T-helper 1 cell treated with Interleukin-12 subunit alpha and Interleukin-12 subunit beta and Interleukin-4 antibody, amounts not matched to agents 30 ng/mL and 1 ng/mL, for 36 hours (primary cell): Measurements from ENCODE around the gene PPIL6. TPM values are rescaled to one million over a fixed set of nuclear protein-coding genes. Genes with fewer than 3 reads are reported as not detected.
"Not testable (repeated sequence)": the region's sequence is repeated elsewhere in the genome, so short reads cannot be mapped to it uniquely, and the experiment has no call there.

Source experiments
- intact Hi-C: fragments of 100-400 bp; cut with micrococcal nuclease; formaldehyde crosslinking; loops from one replicate; pipeline ENCODE4 v1.15.1; 2024
- total RNA-seq: library from RNA; stranded (reverse); gene quantifications from 2 replicates; pipeline ENCODE4 v1.2.3, GENCODE V29; 2022

The PPIL6 gene
- total RNA-seq, 1 donor from 2014 or later: 0.29 TPM

- intact Hi-C loops: no loop called here
Measured at GRCh38 chr6:109467696-109468095, 27.3 kb upstream of the PPIL6 start.

GRCh38 chr6:109466212-109466923 lies 25.9 kb upstream of the PPIL6 start:
- intact Hi-C loops: no loop called here

- intact Hi-C loops: no loop called here
Measured at GRCh38 chr6:109465772-109466171, 25.3 kb upstream of the PPIL6 start.

- intact Hi-C loops: no loop called here
Measured at GRCh38 chr6:109461733-109462526, 21.5 kb upstream of the PPIL6 start.

- intact Hi-C loops: not testable (repeated sequence)
Measured at GRCh38 chr6:109461205-109461604, 20.8 kb upstream of the PPIL6 start.

- intact Hi-C loops: no loop called here
Measured at GRCh38 chr6:109460161-109460829, 19.9 kb upstream of the PPIL6 start.

- intact Hi-C loops: loop anchor here (1.0 to 10.0 kb wide), 4 partner anchors 272 to 1504 kb away; partner anchors contain the start of genes AMD1, CEP57L1 and SEC63
Measured at GRCh38 chr6:109458774-109459531, 18.5 kb upstream of the PPIL6 start.

GRCh38 chr6:109457562-109457996 lies 17.2 kb upstream of the PPIL6 start:
- intact Hi-C loops: loop anchor here (5.0 to 10.0 kb wide), 3 partner anchors 270 to 1503 kb away; partner anchors contain the start of genes AMD1 and SEC63

DNA sequence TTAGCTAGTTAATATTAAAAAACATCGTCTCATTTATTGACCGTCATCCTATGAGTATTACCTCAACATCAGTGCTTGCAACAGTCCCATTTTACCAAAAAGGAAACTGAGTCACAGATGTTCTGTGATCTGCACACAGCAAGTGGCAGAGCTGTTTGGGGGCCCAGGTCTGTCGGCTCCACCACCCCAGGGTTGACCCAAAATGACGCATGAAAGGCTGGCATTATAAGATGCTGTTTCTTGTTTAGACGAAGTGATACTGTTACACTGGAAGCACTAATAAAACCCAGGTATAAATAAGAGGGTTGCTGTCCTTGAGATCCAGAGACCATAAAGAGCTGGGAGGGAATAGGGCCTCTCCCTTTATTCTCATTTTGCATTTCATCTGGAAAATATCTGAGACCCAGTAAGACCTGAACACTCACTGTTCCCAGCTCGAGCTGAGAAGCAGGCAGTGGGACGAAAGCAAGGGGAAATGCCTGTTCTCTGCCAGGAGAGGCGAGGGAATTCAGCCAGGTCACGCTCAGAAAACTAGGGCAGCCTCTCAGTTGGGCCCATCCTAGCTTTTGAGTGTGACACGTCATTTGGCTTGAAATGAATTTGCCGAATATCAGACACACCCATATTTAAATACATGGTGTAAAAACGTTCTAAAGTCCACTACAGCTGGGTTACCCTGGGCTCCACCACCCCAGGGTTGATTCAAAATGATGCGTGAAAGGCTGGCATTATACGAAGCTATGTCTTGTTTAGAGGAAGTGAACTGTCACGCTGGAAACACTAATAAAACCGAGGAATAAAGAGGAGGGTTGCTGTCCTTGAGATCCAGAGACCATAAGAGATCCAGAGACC lies 16.5 kb upstream of the PPIL6 start:
- intact Hi-C loops: loop anchor here (5.0 to 10.0 kb wide), 3 partner anchors 270 to 1502 kb away; partner anchors contain the start of genes AMD1 and SEC63

GRCh38 chr6:109456111-109456583 lies 15.7 kb upstream of the PPIL6 start:
- intact Hi-C loops: loop anchor here (5.0 to 10.0 kb wide), 3 partner anchors 269 to 1501 kb away; partner anchors contain the start of genes AMD1 and SEC63

DNA sequence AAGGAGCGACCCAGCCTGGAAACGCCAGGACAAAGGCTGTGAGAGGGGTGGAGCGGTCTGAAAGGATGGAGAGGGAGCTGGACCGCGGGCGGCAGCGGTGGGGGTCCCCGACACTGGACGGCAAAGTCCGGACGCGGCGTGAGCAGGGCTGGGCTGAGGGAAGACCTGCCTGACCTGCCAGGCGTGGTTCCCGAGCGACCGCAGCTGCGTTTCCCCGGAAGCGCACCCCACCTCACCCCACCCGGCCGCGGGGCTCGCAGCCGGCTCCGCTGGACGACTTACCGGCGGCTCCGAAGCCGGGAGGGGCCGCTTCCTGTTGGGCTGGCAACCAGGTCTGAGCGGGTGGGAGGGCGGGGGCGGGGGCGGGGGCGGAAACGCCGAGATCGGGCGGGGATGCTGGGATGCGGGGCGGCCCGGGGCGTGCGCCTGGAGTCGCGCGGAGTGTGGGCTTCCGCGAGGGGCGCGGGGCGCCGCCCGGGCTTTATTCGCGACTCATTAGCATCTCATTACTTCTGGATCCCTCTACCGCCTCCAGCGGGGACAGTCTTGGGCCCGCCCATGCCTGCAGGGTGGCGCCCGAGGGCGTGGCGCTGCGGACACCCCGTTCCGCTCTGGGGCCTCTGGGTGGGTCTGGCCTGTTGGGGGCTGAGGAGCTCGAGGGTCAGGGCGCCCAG lies 15.1 kb upstream of the PPIL6 start, which contains the start of gene MICAL1:
TSS of gene MICAL1 (minus strand) at position 336 of the 674 bp plus-strand sequence. CDS start 1,576 bp downstream, outside the sequence.
- intact Hi-C loops: loop anchor here (1.0 to 10.0 kb wide), 11 partner anchors 24 to 1501 kb away; partner anchors contain the start of genes AK9, AMD1, CDC40 and CDK19

DNA sequence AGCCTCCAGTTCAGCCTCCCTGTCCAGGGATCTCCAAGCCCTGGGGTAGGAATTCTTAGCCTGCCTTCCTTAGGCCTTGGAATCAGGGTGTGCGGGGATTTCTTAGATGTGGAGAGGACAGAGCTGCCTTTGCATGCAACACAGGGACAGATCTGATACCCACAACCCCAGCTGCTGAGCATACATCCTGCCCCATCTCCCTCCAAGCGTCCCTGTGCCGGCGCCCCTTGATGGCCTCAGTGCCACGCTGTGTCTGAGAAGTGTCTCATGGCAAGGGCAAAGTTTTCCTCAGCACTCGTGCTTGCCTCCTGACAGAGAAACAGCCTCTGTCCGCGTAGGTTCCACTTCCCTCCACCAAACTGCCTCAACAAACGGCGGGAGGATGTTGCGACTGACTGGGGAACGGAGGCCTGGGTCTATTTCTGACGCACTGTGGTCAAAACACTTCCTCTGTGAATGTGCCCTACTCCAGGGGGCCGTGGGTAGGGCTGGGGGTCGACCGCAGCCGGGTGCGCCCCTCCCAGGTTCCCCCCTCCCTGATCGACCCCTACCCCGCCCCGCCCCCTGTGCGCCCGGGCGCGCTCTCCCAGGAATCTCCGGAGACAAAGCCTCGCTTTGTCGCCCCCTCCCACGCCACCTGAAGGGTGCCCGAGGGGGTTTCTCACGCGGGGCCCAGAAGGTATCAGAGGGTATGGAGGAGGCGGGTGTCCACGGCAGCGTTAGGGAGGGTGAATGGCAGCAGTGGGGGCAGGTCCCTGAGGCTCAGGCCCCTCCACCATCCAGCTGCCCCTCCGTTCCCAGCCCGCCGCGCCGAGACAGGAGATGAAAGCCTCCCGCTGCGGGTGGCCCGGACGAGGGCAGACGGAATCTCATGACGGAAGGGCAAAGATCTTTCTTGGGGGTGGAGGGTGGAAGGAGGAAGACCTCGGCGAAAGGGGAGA lies 14.3 kb upstream of the PPIL6 start:
- intact Hi-C loops: loop anchor here (1.0 to 10.0 kb wide), 12 partner anchors 13 to 1500 kb away; partner anchors contain the start of genes AK9, AMD1, CDC40 and CDK19

DNA sequence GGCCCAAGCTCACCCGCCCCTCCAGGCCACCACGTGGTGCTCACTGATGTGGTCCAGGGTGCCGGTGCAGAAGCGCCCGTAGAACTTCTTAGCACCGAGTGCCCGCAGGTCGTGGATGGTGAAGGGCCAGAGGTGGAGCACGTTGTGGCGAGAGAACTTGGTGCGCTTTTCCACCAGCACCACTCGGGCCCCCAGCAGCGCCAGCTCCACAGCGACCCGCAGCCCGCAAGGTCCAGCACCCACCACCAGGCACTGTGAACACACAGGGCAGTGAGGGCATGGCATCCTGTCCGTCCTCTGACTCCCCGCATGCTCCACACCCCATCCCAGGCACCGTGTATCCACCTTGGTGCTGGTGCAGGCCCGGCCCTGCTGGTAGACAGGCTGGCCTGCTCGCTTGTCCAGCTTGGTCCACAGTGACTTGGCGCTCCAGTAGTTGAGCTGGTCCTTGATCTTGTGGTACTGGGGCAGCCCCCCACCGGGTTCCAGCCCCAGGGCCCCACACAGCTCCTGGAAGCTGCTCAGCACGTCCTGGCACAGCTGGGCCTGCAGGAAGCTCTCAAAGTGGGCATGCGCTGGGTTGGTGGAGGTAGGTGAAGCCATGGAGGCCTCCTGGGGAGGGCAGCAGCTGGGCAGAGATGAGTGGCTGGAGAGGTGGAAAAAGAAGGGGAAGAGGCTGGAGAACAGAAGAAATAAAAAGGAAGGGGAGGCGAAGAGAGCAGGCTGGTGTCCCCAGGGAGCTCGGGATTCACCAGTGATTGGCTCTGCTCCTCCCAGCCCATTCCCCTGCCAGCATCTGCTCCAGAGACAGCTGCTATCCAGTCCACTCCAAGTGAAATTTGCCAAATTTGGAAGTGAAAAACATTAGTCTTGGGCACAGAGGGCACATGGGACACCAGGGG lies 13.4 kb upstream of the PPIL6 start:
- intact Hi-C loops: loop anchor here (1.0 to 10.0 kb wide), 4 partner anchors 13 to 1499 kb away; partner anchors contain the start of genes AMD1 and SEC63

DNA sequence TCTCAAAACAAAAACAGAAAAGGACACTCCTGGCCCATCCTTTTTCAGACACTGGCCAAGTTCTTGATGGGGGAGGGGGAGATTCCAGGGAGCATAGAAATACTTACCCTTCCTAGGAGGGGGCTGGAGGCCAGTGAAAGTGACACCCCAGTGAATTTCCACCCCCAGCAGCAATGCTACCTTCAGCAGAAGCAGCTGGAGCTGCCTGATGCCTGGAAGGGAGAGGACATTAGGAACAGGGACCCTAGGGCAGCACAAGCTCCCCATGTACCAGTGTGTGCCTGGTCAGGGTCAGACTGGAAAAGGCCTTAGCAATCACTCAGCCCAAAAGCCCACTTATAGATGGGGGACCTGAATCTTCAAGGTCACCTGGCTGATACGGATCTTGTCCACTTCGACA lies 12.7 kb upstream of the PPIL6 start:
- intact Hi-C loops: loop anchor here (10.0 kb wide), 2 partner anchors 1422 to 1498 kb away; partner anchors contain the start of genes AMD1 and SEC63

DNA sequence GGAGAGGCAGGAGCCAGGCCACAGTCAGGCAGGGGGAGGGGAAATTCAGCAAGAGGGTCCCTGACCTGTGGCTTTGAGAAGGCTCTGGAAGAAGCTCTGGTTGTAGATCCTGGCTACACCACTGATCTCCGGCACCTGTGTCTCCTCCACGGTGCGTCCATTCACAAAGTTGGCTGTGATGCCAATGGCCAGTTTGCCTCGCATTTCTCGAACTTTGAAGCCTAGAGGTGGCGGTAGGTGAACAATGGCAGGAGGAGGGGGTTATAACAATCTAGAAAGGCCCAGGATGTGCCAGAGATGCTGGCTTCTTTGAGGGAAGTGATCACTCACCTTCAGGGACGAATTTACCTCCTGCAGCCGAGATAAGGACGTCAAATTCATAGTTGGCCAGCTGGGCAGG lies 11.8 kb upstream of the PPIL6 start:
- intact Hi-C loops: loop anchor here (10.0 kb wide), 2 partner anchors 1423 to 1497 kb away; partner anchors contain the start of genes AMD1 and SEC63

- intact Hi-C loops: loop anchor here (10.0 kb wide), 2 partner anchors 1423 to 1497 kb away; partner anchors contain the start of genes AMD1 and SEC63
Measured at GRCh38 chr6:109451376-109451775, 10.9 kb upstream of the PPIL6 start.
